Measurements from ENCODE around the gene CD180. TPM values are rescaled to one million over a fixed set of nuclear protein-coding genes. Genes with fewer than 3 reads are reported as not detected.

Gene CD180
- total and polyA plus RNA-seq, 2 experiments from 2014 or later = not detected

DNA sequence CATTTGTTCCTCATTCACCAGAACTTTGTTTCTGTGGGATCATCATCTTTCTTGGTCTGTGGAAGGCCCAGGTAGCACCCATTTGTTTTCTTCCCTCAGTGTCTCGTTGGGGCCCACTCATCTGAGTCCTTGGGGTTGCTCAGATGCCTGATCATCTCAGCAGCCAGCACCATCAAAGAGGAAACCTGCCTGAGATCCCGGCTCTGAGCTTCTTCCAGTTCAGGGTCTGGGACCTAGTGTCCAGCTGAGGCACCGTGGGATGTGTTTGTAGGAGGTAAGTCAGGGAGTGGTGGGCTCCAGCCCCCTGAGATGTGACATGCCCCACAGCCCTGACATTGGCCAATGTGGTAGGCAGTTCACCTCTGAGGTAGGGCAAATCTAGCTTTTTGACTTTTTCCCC lies 9.4 kb upstream of the CD180 start:
- Histone ChIP-seq H3K9me3 (ENCODE audit: low read depth) (no peaks in the 10 kb centered on the region), H2AFZ (no peak overlapping the region), H3K27ac (no peak overlapping the region), H3K9me2 (ENCODE audit: insufficient read depth) (no peaks in the 10 kb centered on the region), H3F3A (ENCODE audit: insufficient read depth) (no peaks in the 10 kb centered on the region), H3K4me2 (ENCODE audit: unreplicated experiment) (no peak overlapping the region), H4K20me1 (ENCODE audit: insufficient read depth) (no peaks in the 10 kb centered on the region), H3K9ac (no peak overlapping the region), H3K79me2 (ENCODE audit: insufficient read depth) (no peaks in the 10 kb centered on the region), H3K27me3 (replicated peaks; ENCODE audit: insufficient read depth) (no peaks in the 10 kb centered on the region), H3K36me3 (ENCODE audit: low read depth) (no peaks in the 10 kb centered on the region), H3K4me3 (no peak overlapping the region), H3K4me1 (ENCODE audit: insufficient read depth) (0 out of 2 replicates have a peak, but pooled peaks cover 4% of the 10 kb centered on the region)
- WGBS, 2 experiments (ENCODE audit: low coverage in 1 of 2, low lambda C conversion rate in 2 of 2, missing lambda C conversion rate in 2 of 2) = 85 to 88% methylated on average over 3 of the region's 3 CpGs
- TF ChIP-seq EZH2phosphoT487 (IDR thresholded peaks at IDR 0.05; ENCODE audit: insufficient read depth, low read depth) (no peak), EZH2 (IDR thresholded peaks at IDR 0.05; ENCODE audit: insufficient read depth, poor library complexity, severe bottlenecking) (no peak)
- in situ Hi-C loops (cut with MboI) = no loop called here
- DNase-seq = no peak

GRCh38 chr5:67204821-67205220 lies 8.2 kb upstream of the CD180 start:
- H3K36me3 ChIP-seq (ENCODE audit: low read depth) = no peaks in the 10 kb centered on the region
- no peaks in the 10 kb centered on the region for H4K20me1 ChIP-seq (ENCODE audit: insufficient read depth)
- no peak for DNase-seq
- no peak overlapping the region for H3K4me2 ChIP-seq (ENCODE audit: unreplicated experiment)
- WGBS, 2 experiments (ENCODE audit: low coverage in 1 of 2, low lambda C conversion rate in 2 of 2, missing lambda C conversion rate in 2 of 2) = 82% methylated on average over 5 of the region's 5 CpGs
- H3K9me2 ChIP-seq (ENCODE audit: insufficient read depth) = no peaks in the 10 kb centered on the region
- no peak overlapping the region for H3K27ac ChIP-seq
- H3K4me1 ChIP-seq (ENCODE audit: insufficient read depth) = 0 out of 2 replicates have a peak, but pooled peaks cover 4% of the 10 kb centered on the region
- no peaks in the 10 kb centered on the region for H3K27me3 ChIP-seq (replicated peaks; ENCODE audit: insufficient read depth)
- H3K9me3 ChIP-seq (ENCODE audit: low read depth) = no peaks in the 10 kb centered on the region
- no peaks in the 10 kb centered on the region for H3K79me2 ChIP-seq (ENCODE audit: insufficient read depth)
- no peak overlapping the region for H3K4me3 ChIP-seq
- TF ChIP-seq EZH2 (IDR thresholded peaks at IDR 0.05; ENCODE audit: insufficient read depth, poor library complexity, severe bottlenecking) (no peak), EZH2phosphoT487 (IDR thresholded peaks at IDR 0.05; ENCODE audit: insufficient read depth, low read depth) (no peak)
- no peak overlapping the region for H2AFZ ChIP-seq
- in situ Hi-C loops (cut with MboI) = no loop called here
- H3F3A ChIP-seq (ENCODE audit: insufficient read depth) = no peaks in the 10 kb centered on the region
- no peak overlapping the region for H3K9ac ChIP-seq

GRCh38 chr5:67203701-67204074 lies 7.1 kb upstream of the CD180 start:
- 41 to 44% methylated on average over 2 of the region's 2 CpGs for WGBS, 2 experiments (ENCODE audit: low coverage in 1 of 2, low lambda C conversion rate in 2 of 2, missing lambda C conversion rate in 2 of 2)
- TF ChIP-seq EZH2 (IDR thresholded peaks at IDR 0.05; ENCODE audit: insufficient read depth, poor library complexity, severe bottlenecking) (no peak), EZH2phosphoT487 (IDR thresholded peaks at IDR 0.05; ENCODE audit: insufficient read depth, low read depth) (no peak)
- 0 out of 2 replicates have a peak, but pooled peaks cover 4% of the 10 kb centered on the region for H3K4me1 ChIP-seq (ENCODE audit: insufficient read depth)
- no peak overlapping the region for H3K9ac ChIP-seq
- no peaks in the 10 kb centered on the region for H3F3A ChIP-seq (ENCODE audit: insufficient read depth)
- no peaks in the 10 kb centered on the region for H3K9me3 ChIP-seq (ENCODE audit: low read depth)
- no peak overlapping the region for H3K4me2 ChIP-seq (ENCODE audit: unreplicated experiment)
- H3K4me3 ChIP-seq = no peak overlapping the region
- no peaks in the 10 kb centered on the region for H3K79me2 ChIP-seq (ENCODE audit: insufficient read depth)
- no peaks in the 10 kb centered on the region for H3K9me2 ChIP-seq (ENCODE audit: insufficient read depth)
- H4K20me1 ChIP-seq (ENCODE audit: insufficient read depth) = no peaks in the 10 kb centered on the region
- no peak overlapping the region for H3K27ac ChIP-seq
- H3K36me3 ChIP-seq (ENCODE audit: low read depth) = no peaks in the 10 kb centered on the region
- in situ Hi-C loops (cut with MboI) = no loop called here
- no peak overlapping the region for H2AFZ ChIP-seq
- DNase-seq = no peak
- H3K27me3 ChIP-seq (replicated peaks; ENCODE audit: insufficient read depth) = no peaks in the 10 kb centered on the region

- no peaks in the 10 kb centered on the region for H3K79me2 ChIP-seq (ENCODE audit: insufficient read depth)
- H3K4me2 ChIP-seq (ENCODE audit: unreplicated experiment) = no peak overlapping the region
- H3K27ac ChIP-seq = no peak overlapping the region
- 89 to 91% methylated on average over 4 of the region's 4 CpGs for WGBS, 2 experiments (ENCODE audit: low coverage in 1 of 2, low lambda C conversion rate in 2 of 2, missing lambda C conversion rate in 2 of 2)
- no peak overlapping the region for H3K9ac ChIP-seq
- no peaks in the 10 kb centered on the region for H3K9me2 ChIP-seq (ENCODE audit: insufficient read depth)
- H4K20me1 ChIP-seq (ENCODE audit: insufficient read depth) = no peaks in the 10 kb centered on the region
- no peaks in the 10 kb centered on the region for H3K36me3 ChIP-seq (ENCODE audit: low read depth)
- DNase-seq = no peak
- no peak overlapping the region for H2AFZ ChIP-seq
- no peak for TF ChIP-seq EZH2phosphoT487 (IDR thresholded peaks at IDR 0.05; ENCODE audit: insufficient read depth, low read depth)
- TF ChIP-seq EZH2 (IDR thresholded peaks at IDR 0.05; ENCODE audit: insufficient read depth, poor library complexity, severe bottlenecking) = no peak
- no peaks in the 10 kb centered on the region for H3F3A ChIP-seq (ENCODE audit: insufficient read depth)
- H3K4me3 ChIP-seq = no peak overlapping the region
- in situ Hi-C loops (cut with MboI) = no loop called here
- 0 out of 2 replicates have a peak, but pooled peaks cover 4% of the 10 kb centered on the region for H3K4me1 ChIP-seq (ENCODE audit: insufficient read depth)
- no peaks in the 10 kb centered on the region for H3K27me3 ChIP-seq (replicated peaks; ENCODE audit: insufficient read depth)
- H3K9me3 ChIP-seq (ENCODE audit: low read depth) = no peaks in the 10 kb centered on the region
Measured at GRCh38 chr5:67202828-67203227, 6.2 kb upstream of the CD180 start.
